Mesothelial cell of epicardium (in vitro differentiated cells): Measurements from ENCODE around the gene CSK. TPM values are rescaled to one million over a fixed set of nuclear protein-coding genes. Genes with fewer than 3 reads are reported as not detected.
"Not testable (repeated sequence)": the region's sequence is repeated elsewhere in the genome, so short reads cannot be mapped to it uniquely, and the experiment has no call there.

Source experiments
- DNase-seq, 2 experiments: peaks; one replicate each; pipeline ENCODE4 v3.0.0; 2021; ENCODE audit warnings: low spot score in 2 of 2; ENCODE audit not compliant: unreplicated experiment in 2 of 2
- H3K27ac Mint-ChIP-seq: 2 replicates; pipeline ENCODE4 v1.8.0; 2021; ENCODE audit warnings: mixed read lengths
- H3K27me3 Mint-ChIP-seq: 2 replicates; pipeline ENCODE4 v1.8.0; 2021; ENCODE audit warnings: low read depth, mixed read lengths
- H3K36me3 Mint-ChIP-seq: 2 replicates; pipeline ENCODE4 v1.8.0; 2021; ENCODE audit warnings: mixed read lengths
- H3K4me1 Mint-ChIP-seq: 2 replicates; pipeline ENCODE4 v1.8.0; 2021; ENCODE audit warnings: mixed read lengths
- H3K4me3 Mint-ChIP-seq: 2 replicates; pipeline ENCODE4 v1.8.0; 2021; ENCODE audit warnings: mild to moderate bottlenecking, moderate library complexity, mixed read lengths
- H3K9me3 Mint-ChIP-seq: 2 replicates; pipeline ENCODE4 v1.8.0; 2021; ENCODE audit warnings: mixed read lengths
- CTCF ChIP-seq: fragments of 200-600 bp; sonication (generic); IDR thresholded peaks from one replicate; pipeline ENCODE4 v1.5.0; 2021; ENCODE audit warnings: antibody characterized with exemption; ENCODE audit not compliant: unreplicated experiment
- total RNA-seq: library from RNA; stranded (reverse); gene quantifications from 3 replicates; pipeline ENCODE4 v1.2.1, GENCODE V29; 2021

The CSK gene
- total RNA-seq = 57.0 to 59.0 TPM (median 58.1 TPM) in 3 replicates

GRCh38 chr15:74781431-74782258 lies at the start of gene CSK:
CSK (plus strand) TSS chr15:74782080; CDS start chr15:74798298, 16,218 bp downstream.
- H3K36me3 Mint-ChIP-seq = no peaks in the 10 kb centered on the region
- DNase-seq = peak; percentile 66 to 84
- peaks cover 50% of the 10 kb centered on the region for H3K4me1 Mint-ChIP-seq
- H3K27ac Mint-ChIP-seq = peak within 1 kb of the TSS; percentile 72
- peaks cover 2% of the 10 kb centered on the region for H3K27me3 Mint-ChIP-seq
- no peaks in the 10 kb centered on the region for H3K9me3 Mint-ChIP-seq
- peak; percentile 71 for TF ChIP-seq CTCF
- peak within 1 kb of the TSS; percentile 85 for H3K4me3 Mint-ChIP-seq

- H3K4me3 Mint-ChIP-seq = no peak overlapping the region
- no peaks in the 10 kb centered on the region for H3K4me1 Mint-ChIP-seq
- H3K9me3 Mint-ChIP-seq = peaks cover under 1% of the 10 kb centered on the region
- no peak for DNase-seq
- peaks cover 83% of the 10 kb centered on the region for H3K27me3 Mint-ChIP-seq
- no peaks in the 10 kb centered on the region for H3K36me3 Mint-ChIP-seq
- no peak overlapping the region for H3K27ac Mint-ChIP-seq
- no peak for TF ChIP-seq CTCF
Measured at GRCh38 chr15:74732846-74733245, 49.0 kb upstream of the CSK start.

- Mint-ChIP-seq H3K27me3 (peaks cover 85% of the 10 kb centered on the region), H3K36me3 (no peaks in the 10 kb centered on the region), H3K9me3 (peaks cover 4% of the 10 kb centered on the region), H3K4me3 (no peak overlapping the region), H3K27ac (no peak overlapping the region), H3K4me1 (no peaks in the 10 kb centered on the region)
- no peak for TF ChIP-seq CTCF
- DNase-seq = no peak
Measured at GRCh38 chr15:74733269-74733668, 48.6 kb upstream of the CSK start.

- H3K36me3 Mint-ChIP-seq = no peaks in the 10 kb centered on the region
- H3K27me3 Mint-ChIP-seq = peaks cover 81% of the 10 kb centered on the region
- peaks cover 5% of the 10 kb centered on the region for H3K9me3 Mint-ChIP-seq
- TF ChIP-seq CTCF = no peak
- no peaks in the 10 kb centered on the region for H3K4me1 Mint-ChIP-seq
- no peak overlapping the region for H3K4me3 Mint-ChIP-seq
- no peak for DNase-seq
- H3K27ac Mint-ChIP-seq = no peak overlapping the region
Measured at GRCh38 chr15:74735305-74735704, 46.6 kb upstream of the CSK start.

- not testable (repeated sequence) for H3K4me3 Mint-ChIP-seq, DNase-seq, H3K27ac Mint-ChIP-seq, H3K36me3 Mint-ChIP-seq, H3K4me1 Mint-ChIP-seq
- Mint-ChIP-seq H3K27me3 (peaks cover 69% of the 10 kb centered on the region), H3K9me3 (peaks cover 11% of the 10 kb centered on the region)
Measured at GRCh38 chr15:74738239-74738638, 43.6 kb upstream of the CSK start.

- Mint-ChIP-seq H3K9me3 (peaks cover 11% of the 10 kb centered on the region), H3K36me3 (no peaks in the 10 kb centered on the region), H3K4me1 (no peaks in the 10 kb centered on the region), H3K27ac (no peak overlapping the region), H3K4me3 (no peak overlapping the region), H3K27me3 (peaks cover 34% of the 10 kb centered on the region)
- no peak for DNase-seq
- TF ChIP-seq CTCF = no peak
Measured at GRCh38 chr15:74742422-74742821, 39.5 kb upstream of the CSK start.
